Femur (tissue), 1 donor: ENCODE data around the gene FLT3LG.

ENCODE experiments used
- DNase-seq: peaks from one replicate; pipeline ENCODE4 v3.0.0-alpha.2; 2017

Gene FLT3LG

DNA sequence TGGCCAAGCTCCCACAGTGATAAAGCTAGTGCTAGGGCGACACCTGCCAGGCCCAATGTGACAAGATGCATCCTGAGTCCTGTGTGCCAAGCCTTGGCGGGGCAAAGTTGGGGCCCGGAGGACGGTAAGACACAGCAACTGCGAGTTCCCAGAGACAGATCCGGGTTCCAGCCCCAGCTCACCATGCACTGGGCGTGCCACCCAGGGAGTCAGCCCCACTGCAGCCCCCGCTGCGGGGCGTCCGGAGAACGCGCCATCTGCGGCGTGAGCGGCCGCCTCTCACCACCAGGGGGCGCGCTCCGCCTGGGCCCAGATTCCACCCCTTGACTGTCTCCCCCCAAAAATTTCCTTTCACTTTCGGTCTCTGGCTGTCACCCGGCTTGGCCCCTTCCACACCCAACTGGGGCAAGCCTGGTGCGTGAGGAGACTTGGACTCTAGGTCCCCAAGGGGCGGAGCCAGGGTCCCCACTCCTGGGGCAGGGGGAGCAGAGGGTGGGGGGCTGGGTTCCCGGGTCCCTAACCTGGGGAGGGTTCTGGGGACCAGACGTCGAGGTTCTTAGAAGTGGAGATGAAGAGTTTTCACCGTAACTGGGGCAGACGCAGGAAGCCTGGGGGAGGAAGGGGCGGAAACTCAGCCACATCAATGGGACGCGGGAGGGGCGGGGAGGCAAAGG, at the start of gene FLT3LG:
Gene FLT3LG (plus strand): TSS at position 348 of the 674 bp plus-strand sequence. CDS start 425 bp downstream, outside the sequence.
- DNase-seq, result peak; percentile 87

- no peak for DNase-seq
Measured at GRCh38 chr19:49425178-49425577, 48.8 kb upstream of the FLT3LG start, which contains the start of gene GFY. TSS of gene GFY (plus strand) at chr19:49425388. CDS start at chr19:49426431, 1,043 bp downstream.

- no peak for DNase-seq
Measured at GRCh38 chr19:49425922-49426592, 48.0 kb upstream of the FLT3LG start.

- DNase-seq, result no peak
Measured at GRCh38 chr19:49427339-49427738, 46.7 kb upstream of the FLT3LG start.

GRCh38 chr19:49427855-49428546, 46.0 kb upstream of the FLT3LG start:
- DNase-seq, result no peak

- DNase-seq, result no peak
Measured at GRCh38 chr19:49428547-49429451, 45.2 kb upstream of the FLT3LG start.

DNA sequence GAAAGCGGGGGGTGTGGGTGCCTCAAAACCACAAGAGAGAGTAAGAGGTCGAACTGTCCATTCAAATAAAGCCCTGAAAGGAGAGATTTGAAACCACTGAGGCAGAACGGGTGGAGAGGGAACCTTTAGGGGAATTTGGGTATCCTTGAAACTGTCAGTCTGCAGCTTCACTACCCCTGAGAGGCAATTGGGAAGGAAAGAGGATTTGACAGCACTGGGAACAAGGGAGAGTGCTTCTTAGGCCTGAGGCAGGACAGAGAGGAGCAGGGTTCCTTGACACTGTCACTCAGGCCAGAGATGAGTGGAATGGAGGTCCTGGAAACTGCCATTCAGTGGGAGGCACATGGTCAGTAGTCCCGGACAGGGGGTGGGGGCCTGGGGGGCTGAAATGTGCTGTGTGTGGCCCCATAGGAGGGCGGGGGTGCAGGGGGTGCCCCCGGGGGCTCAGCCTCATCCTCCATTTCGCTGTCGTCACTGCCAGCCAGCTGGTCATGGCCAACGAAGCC, 43.8 kb upstream of the FLT3LG start:
- no peak for DNase-seq

GRCh38 chr19:49430678-49431329, 43.2 kb upstream of the FLT3LG start:
- no peak for DNase-seq

DNA sequence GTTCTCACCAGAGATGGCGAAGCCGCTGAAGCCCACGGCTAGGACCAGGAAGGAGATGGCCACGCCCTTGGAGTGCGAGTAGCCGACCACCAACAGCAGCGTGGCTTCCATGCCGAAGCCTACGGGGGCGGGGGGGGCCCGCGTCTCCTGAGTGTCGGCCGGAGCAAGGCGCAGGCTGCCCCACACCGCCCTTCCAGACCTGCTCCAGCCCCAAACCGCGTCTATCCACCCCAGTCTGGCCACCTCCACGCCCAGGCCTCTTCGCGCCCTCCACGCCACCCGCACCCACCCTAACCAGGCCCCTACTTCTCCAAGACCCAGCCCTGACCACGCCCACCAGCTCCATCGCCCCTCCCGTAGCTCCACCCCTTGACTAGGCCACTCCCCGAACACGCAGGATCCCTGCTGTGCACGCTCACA, 42.7 kb upstream of the FLT3LG start:
- DNase-seq, result no peak

DNA sequence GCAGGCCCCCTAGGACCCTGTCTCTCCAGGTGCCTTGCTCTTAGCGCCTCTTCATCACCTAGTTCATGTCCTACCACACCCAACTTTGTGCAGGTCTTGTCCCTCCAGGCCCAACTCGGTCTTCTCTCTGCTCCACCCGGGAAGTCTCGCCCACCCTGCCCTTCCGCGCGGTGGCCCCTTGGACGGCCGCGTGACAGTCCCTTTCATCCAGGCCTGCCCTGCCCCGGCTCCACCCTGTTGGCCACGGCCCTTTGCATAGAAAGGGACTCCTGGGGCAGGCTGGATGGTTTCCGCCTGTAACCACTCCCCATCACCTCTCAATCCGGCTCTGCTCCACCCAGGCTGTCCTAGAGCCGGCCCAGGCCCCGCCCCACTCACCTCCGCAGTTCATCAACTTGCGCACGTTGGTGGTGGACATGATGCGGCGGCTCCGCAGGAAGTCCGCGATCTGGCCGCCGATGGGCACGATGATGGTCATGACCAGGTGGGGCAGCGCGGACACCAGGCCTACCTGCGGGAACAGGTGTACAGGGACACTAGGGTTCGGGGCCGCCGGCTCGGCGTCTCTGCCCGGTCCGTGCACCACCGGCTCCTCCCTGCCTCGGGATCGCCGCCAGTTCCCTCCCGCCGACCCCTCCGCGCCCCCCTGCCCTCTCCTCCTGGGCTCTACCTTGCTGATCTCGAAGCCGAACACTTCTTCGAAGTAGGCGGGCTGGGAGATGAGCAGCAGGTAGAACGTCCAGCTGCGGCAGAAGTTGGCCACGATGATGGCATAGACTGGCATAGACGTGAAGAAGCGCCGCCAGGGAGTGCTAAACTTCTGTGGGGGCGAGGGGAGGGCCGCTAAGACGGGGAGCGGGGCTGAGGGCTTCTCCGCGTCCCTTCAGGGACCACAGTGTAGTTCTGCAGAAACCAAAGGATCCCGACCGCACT, 41.6 kb upstream of the FLT3LG start:
- no peak for DNase-seq

- no peak for DNase-seq
Measured at GRCh38 chr19:49433240-49433901, 40.6 kb upstream of the FLT3LG start.

- DNase-seq, result no peak
Measured at GRCh38 chr19:49434907-49435583, 39.0 kb upstream of the FLT3LG start.

DNA sequence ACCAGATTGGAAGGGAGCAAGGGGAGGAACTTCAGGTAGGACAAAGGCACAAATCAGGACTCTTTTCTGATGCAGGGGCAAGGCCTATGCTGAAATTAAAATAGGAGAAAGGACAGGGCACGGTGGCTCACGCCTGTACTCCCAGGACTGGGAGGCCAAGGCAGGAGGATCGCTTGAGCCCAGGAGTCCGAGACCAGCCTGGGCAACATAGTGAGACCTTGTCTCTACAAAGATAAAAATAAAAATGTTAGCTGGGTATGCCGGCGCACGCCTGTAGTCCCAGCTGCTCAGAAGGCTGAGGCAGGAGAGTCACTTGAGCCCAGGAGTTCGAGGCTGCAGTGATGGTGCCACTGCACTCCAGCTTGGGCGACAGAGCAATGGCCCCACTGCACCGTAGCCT, 38.3 kb upstream of the FLT3LG start:
- no peak for DNase-seq

GRCh38 chr19:49436381-49437017, 37.5 kb upstream of the FLT3LG start:
- no peak for DNase-seq

- DNase-seq, result no peak
Measured at GRCh38 chr19:49437231-49437630, 36.8 kb upstream of the FLT3LG start.

DNA sequence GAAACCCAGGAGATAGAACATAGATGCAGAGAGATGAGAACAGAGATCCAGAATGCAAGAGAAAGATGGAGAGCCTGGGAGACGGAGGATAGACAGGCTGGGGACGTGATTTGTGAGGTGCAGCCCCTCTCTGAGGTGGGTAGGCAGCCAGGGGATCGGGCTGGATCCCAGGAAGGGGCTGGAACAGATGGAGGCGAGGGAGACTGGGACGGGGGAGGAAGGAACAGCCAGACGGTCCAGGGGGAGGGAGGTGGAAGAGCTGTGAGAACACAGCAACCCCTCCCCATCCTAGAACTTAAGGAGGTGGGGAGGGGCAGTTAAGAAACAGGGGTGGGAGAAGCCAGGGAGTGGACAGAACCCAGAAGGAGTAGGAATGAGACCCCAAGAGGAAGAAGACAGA, 35.8 kb upstream of the FLT3LG start:
- no peak for DNase-seq

GRCh38 chr19:49439836-49440235, 34.2 kb upstream of the FLT3LG start:
- DNase-seq, result no peak

DNA sequence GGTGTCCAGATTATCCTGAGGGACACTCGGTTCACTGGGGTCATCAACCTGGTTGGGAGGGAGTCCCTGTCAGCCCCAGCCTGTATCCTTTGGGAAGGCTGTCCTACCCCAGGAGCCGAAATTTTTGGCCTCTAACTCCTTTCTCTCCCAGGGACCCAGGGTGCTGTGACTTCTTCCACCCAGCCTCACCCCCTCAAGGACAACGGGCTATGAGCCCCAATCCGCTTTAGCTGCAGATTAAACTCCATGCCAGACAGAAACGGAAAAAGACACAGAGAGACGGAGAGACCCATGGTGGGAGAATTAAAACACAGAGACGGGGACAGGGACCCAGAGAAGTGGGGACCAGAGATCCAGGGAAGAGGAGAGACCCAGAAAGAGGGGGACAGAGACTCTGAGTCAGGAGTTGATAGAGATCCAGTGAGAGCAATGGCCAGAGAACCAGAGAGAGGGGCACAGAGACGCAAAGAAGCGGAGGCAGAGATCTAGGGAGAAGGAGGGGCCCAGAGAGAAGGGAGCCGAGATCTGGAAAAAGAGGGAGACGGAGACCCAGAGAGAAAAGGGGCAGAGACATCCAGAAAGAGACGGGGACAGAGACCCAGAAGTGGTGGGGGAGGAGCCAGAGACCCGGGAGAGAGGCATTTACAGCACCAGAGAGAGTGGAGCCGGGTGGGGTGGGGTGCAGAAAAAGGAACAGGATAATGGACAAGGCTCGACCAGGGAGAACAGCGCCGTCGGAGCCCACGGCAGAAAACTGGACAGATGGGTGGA, 33.4 kb upstream of the FLT3LG start:
- no peak for DNase-seq
